ENCODE data around the gene DUSP28.
"Not testable (repeated sequence)": the region's sequence is repeated elsewhere in the genome, so short reads cannot be mapped to it uniquely, and the experiment has no call there.

The DUSP28 gene

DNA sequence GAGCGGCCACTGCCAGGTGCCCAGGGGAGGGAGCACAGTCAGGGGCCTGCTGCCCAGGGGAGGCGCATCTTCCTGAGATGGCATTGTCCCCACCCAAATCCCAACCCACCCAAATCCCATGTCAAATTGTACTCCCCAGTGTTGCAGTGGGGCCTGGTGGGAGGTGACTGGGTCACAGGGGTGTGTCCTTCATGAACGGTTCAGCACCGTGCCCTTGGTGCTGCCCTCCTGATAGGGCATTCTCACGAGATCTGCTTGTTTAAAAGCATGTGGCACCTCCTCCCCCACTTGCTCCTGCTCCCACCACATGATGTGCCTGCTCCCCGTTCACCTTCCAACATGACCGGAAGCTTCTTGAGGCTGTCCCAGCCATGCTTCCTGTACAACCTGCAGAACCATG lies 30.0 kb upstream of the DUSP28 start:
- H3K4me3 ChIP-seq (IDR thresholded peaks at IDR 0.05; ENCODE audit: insufficient read depth, low read depth, low read length): no peak overlapping the region
- no peaks in the 10 kb centered on the region for H3K36me3 ChIP-seq (ENCODE audit: insufficient read depth)
- TF ChIP-seq, protein P1, sequence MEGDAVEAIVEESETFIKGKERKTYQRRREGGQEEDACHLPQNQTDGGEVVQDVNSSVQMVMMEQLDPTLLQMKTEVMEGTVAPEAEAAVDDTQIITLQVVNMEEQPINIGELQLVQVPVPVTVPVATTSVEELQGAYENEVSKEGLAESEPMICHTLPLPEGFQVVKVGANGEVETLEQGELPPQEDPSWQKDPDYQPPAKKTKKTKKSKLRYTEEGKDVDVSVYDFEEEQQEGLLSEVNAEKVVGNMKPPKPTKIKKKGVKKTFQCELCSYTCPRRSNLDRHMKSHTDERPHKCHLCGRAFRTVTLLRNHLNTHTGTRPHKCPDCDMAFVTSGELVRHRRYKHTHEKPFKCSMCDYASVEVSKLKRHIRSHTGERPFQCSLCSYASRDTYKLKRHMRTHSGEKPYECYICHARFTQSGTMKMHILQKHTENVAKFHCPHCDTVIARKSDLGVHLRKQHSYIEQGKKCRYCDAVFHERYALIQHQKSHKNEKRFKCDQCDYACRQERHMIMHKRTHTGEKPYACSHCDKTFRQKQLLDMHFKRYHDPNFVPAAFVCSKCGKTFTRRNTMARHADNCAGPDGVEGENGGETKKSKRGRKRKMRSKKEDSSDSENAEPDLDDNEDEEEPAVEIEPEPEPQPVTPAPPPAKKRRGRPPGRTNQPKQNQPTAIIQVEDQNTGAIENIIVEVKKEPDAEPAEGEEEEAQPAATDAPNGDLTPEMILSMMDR (conservative IDR thresholded peaks at IDR 0.05; ENCODE audit: low read depth, low read length): no peak
- no peak overlapping the region for H3K9ac ChIP-seq
- H3K27ac ChIP-seq: no peak overlapping the region
- no peak overlapping the region for H2AFZ ChIP-seq (ENCODE audit: low read depth)
- H3K79me2 ChIP-seq (ENCODE audit: insufficient read depth, low read depth): no peaks in the 10 kb centered on the region
- H3K4me1 ChIP-seq (ENCODE audit: low read depth, poor library complexity, severe bottlenecking): no peaks in the 10 kb centered on the region
- H3K27me3 ChIP-seq (ENCODE audit: insufficient read depth, low read depth): no peaks in the 10 kb centered on the region
- H3K4me2 ChIP-seq: no peak overlapping the region
- H4K20me1 ChIP-seq (ENCODE audit: insufficient read depth): no peaks in the 10 kb centered on the region

DNA sequence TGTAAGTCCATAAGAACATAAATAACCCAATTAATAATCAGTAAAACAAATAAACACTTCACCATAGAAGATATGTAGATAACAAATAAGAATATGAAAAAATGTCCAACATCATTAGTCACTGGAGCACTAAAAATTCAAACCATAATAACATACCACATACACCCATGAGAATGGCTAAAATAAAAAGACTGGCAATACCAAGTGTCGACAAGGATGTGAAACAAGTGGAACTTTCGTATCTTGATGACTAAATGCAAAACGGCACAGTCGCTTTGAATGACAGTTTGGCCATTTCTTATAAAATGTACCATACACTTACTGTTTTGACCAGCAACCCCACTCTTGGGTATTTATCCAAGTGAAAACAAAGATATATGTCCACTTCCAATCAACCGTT lies 29.1 kb upstream of the DUSP28 start:
- TF ChIP-seq, protein P1 (conservative IDR thresholded peaks at IDR 0.05; ENCODE audit: low read depth, low read length): no peak
- Histone ChIP-seq H3K27me3 (ENCODE audit: insufficient read depth, low read depth) (no peaks in the 10 kb centered on the region), H3K4me3 (IDR thresholded peaks at IDR 0.05; ENCODE audit: insufficient read depth, low read depth, low read length) (no peak overlapping the region), H2AFZ (ENCODE audit: low read depth) (no peak overlapping the region), H3K36me3 (ENCODE audit: insufficient read depth) (no peaks in the 10 kb centered on the region), H3K9ac (no peak overlapping the region), H3K4me1 (ENCODE audit: low read depth, poor library complexity, severe bottlenecking) (no peaks in the 10 kb centered on the region), H3K4me2 (no peak overlapping the region), H3K27ac (no peak overlapping the region), H3K79me2 (ENCODE audit: insufficient read depth, low read depth) (no peaks in the 10 kb centered on the region), H4K20me1 (ENCODE audit: insufficient read depth) (no peaks in the 10 kb centered on the region)

DNA sequence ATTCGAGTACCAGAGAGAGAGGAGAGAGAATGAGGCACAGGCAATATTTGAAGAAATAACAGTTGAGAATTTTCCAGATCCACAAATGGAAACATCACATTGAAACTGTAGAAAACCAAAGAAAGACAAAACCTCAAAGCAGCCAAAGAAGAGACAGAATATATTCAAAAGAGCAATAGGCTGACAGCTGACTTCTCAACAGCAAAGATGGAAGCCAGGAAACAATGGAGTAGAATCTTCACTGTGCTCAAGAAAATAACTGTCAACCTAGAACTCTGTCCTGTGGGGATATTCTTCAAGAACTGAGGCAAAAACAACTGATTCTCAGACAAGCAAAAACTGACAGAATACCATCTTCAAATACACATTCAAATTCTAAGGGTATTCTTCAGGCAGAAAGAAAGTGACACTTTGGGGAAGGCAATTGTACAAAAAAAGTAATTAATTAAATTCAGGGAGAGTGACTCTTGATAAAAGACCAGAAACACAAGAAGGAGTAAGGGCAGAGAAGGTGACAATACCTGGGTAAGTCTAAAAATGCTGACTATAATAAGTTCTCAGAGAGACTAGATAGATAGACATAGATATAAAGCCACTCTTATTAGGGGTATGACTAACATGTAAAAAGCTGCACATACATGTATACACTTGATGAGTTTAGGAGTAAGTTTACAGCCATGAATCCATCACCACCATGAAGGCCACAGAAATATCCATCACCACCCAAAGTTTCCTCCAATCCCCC lies 28.0 kb upstream of the DUSP28 start:
- TF ChIP-seq, protein P1 (conservative IDR thresholded peaks at IDR 0.05; ENCODE audit: low read depth, low read length): no peak
- Histone ChIP-seq H3K4me1 (ENCODE audit: low read depth, poor library complexity, severe bottlenecking) (no peaks in the 10 kb centered on the region), H3K4me3 (IDR thresholded peaks at IDR 0.05; ENCODE audit: insufficient read depth, low read depth, low read length) (no peak overlapping the region), H3K9ac (no peak overlapping the region), H4K20me1 (ENCODE audit: insufficient read depth) (no peaks in the 10 kb centered on the region), H3K27me3 (ENCODE audit: insufficient read depth, low read depth) (no peaks in the 10 kb centered on the region), H3K27ac (no peak overlapping the region), H3K4me2 (no peak overlapping the region), H2AFZ (ENCODE audit: low read depth) (no peak overlapping the region), H3K79me2 (ENCODE audit: insufficient read depth, low read depth) (no peaks in the 10 kb centered on the region), H3K36me3 (ENCODE audit: insufficient read depth) (no peaks in the 10 kb centered on the region)

DNA sequence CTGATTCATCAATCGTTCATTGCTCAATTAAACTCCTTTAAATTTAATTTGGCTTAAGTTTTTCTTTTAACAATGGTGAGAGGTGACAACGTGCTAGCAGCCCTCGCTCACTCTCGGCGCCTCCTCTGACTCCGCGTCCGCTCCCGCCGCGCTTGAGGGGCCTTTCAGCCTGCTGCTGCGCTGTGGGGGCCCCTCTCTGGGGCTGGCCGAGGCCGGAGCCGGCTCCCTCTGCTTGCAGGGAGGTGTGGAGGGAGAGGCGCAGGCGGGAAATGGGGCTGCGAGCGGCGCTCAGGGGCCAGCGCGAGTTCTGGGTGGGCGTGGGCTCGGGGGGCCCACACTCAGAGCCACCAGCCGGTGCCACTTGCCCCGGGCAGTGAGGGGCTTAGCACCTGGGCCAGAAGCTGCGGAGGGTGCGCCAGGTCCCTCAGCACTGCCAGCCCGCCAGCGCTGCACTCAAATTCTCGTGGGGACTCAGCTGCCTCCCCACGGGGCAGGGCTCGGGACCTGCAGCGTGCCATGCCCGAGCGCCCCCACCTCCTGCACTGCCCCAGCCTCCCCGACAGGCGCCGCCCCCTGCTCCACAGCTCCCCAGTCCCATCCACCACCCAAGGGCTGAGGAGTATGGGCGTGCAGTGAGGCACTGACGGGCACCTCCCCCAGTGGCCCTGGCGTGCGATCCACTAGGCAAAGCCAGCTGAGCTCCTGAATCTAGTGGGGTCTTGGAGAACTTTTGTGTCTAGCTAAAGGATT lies 22.0 kb upstream of the DUSP28 start:
- Histone ChIP-seq H3K4me1 (ENCODE audit: low read depth, poor library complexity, severe bottlenecking) (no peaks in the 10 kb centered on the region), H2AFZ (ENCODE audit: low read depth) (no peak overlapping the region), H3K36me3 (ENCODE audit: insufficient read depth) (no peaks in the 10 kb centered on the region; the same call in 1 of the 2 replicates), H4K20me1 (ENCODE audit: insufficient read depth) (no peaks in the 10 kb centered on the region), H3K4me2 (no peak overlapping the region), H3K79me2 (ENCODE audit: insufficient read depth, low read depth) (no peaks in the 10 kb centered on the region), H3K27me3 (ENCODE audit: insufficient read depth, low read depth) (no peaks in the 10 kb centered on the region), H3K9ac (no peak overlapping the region), H3K27ac (no peak overlapping the region), H3K4me3 (IDR thresholded peaks at IDR 0.05; ENCODE audit: insufficient read depth, low read depth, low read length) (no peak overlapping the region)
- TF ChIP-seq, protein P1 (conservative IDR thresholded peaks at IDR 0.05; ENCODE audit: low read depth, low read length): no peak

DNA sequence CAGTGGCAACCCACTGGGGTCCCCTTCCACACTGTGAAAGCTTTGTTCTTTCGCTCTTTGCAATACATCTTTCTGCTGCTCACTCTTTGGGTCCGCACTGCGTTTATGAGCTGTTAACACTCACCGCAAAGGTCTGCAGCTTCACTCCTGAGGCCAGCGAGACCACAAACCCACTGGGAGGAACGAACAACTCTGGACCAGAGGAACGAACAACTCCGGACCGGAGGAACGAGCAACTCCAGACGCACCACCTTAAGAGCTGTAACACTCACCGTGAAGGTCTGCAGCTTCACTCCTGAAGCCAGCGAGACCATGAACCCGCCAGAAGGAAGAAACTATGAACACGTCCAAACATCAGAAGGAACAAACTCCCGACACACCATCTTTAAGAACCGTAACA lies 21.1 kb upstream of the DUSP28 start:
- not testable (repeated sequence) for H3K27ac ChIP-seq; H3K79me2 ChIP-seq (ENCODE audit: insufficient read depth, low read depth); H3K9ac ChIP-seq; H3K4me1 ChIP-seq (ENCODE audit: low read depth, poor library complexity, severe bottlenecking); H3K4me2 ChIP-seq; H3K36me3 ChIP-seq (ENCODE audit: insufficient read depth); H3K27me3 ChIP-seq (ENCODE audit: insufficient read depth, low read depth); H4K20me1 ChIP-seq (ENCODE audit: insufficient read depth); H3K4me3 ChIP-seq (IDR thresholded peaks at IDR 0.05; ENCODE audit: insufficient read depth, low read depth, low read length); H2AFZ ChIP-seq (ENCODE audit: low read depth)
